NCI-H2107 treated with DMSO at 0.1 percent for 48 hours (cell line): ENCODE measurements around the gene CTBP2.
A peak's percentile ranks its signal among the peaks of the same experiment; 100 is the strongest.

Experiments used
- DNase-seq: peaks from one replicate; lab custom pipeline; 2025; ENCODE audit not compliant: unreplicated experiment; lab: John Stamatoyannopoulos, UW

The CTBP2 gene

GRCh38 chr10:125125951-125126735, 34.2 kb downstream of the CTBP2 start:
- no peak for DNase-seq

GRCh38 chr10:125124907-125125306, 35.5 kb downstream of the CTBP2 start:
- no peak for DNase-seq

- no peak for DNase-seq
These were observed 36.3 kb downstream of the CTBP2 start for GRCh38 chr10:125124115-125124487.

- DNase-seq = no peak
These were observed 36.8 kb downstream of the CTBP2 start for GRCh38 chr10:125123476-125124114.

DNA sequence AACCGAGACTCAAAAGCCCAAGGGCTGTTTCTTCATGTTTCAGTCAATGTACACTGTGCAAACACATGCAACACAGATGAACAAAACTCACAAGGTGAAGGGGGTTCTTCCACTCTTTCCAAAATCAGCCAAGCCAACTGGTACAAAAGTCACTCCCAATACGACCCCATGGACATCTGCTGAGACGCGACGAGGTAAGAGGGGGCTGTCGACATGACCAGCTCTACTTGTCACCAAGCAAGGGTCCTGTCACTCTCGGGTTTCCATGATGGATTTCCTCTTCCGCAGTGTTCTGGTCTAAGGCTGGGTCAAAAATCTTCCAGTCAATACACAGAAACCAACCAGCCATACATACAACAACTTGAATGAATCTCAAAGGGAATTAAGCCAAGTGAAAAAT, 37.8 kb downstream of the CTBP2 start:
- DNase-seq = no peak

GRCh38 chr10:125121003-125121402, 39.4 kb downstream of the CTBP2 start:
- peak; percentile 17 for DNase-seq

- no peak for DNase-seq
These were observed 40.2 kb downstream of the CTBP2 start for GRCh38 chr10:125120053-125120710.

- no peak for DNase-seq
These were observed 41.7 kb downstream of the CTBP2 start for GRCh38 chr10:125118701-125119100.

DNA sequence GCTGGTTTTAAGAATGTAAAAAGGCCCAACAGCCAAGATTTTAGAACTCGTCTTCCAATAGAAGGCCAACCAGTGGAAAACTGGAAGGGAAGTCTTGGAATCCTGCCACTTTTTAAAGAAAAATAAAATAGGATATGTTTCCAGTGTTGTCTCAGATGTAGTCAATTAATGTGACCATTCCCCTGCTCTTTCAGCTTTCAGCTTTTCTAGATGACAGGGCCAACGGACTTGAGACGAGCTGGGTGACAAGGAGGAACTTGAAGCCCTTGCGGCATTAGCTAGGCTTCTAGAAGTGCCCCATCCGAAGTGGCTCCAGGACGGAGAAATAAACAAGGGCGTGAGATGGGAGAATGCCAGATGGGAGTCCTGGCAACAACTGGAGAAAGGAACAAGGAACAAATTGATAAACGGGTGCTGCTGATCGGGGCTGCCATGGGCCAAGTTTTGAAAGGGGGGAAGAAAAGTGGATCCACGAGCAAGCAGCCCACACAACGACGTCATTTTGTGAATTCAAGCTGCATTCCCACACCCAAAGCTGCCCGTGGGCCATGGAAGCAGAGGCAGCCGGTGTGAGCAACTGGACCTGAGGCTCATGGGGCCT, 42.3 kb downstream of the CTBP2 start:
- no peak for DNase-seq

GRCh38 chr10:125116652-125117310, 43.6 kb downstream of the CTBP2 start:
- no peak for DNase-seq

DNA sequence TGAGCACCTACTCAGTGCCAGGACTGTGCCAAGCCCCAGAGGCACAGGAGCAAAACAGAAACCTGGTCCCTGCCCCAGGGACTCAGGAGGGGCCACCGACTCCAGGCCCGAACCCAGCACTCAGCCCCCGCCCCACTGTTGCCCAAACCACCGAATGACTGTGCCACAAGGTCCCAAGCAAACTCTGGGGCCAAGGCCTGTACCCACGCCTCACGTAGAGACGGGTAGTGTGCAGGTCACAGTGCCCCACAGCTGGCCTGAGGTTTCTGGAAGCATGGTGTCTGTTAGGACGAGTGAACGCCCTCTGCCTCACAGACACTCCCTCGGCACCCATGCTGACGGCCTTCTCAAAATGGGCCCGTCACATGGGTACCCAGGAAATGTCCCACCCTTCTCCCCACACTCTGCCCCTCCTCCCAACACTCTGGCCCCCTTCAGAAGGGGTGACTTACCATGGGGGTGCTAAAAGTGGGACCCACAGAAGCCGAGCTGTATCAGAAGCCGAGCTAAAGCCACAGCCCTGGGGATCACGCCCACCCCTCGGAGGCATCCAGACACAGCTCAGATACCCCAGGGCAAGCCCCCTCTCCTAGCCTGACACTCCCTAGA, 44.2 kb downstream of the CTBP2 start:
- no peak for DNase-seq

DNA sequence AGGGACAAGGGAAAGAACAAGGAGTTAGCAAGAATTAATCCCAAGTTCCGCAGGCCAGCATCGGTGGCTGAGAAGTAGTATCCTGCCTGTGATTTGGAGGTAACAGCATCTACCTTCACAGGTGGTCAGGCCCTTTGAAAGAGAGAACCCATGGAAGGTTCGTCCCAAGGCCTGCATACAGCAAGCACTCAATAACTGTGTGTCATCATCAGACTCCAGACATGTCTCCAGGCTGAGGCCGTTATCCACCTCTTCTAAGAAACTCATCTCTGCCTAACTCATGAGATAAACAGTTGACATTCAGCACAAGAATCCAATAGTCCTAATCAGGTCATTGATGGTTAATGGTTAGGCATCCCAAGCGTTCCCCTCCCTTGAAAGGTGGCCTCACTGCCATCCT, 45.0 kb downstream of the CTBP2 start:
- DNase-seq = no peak

DNA sequence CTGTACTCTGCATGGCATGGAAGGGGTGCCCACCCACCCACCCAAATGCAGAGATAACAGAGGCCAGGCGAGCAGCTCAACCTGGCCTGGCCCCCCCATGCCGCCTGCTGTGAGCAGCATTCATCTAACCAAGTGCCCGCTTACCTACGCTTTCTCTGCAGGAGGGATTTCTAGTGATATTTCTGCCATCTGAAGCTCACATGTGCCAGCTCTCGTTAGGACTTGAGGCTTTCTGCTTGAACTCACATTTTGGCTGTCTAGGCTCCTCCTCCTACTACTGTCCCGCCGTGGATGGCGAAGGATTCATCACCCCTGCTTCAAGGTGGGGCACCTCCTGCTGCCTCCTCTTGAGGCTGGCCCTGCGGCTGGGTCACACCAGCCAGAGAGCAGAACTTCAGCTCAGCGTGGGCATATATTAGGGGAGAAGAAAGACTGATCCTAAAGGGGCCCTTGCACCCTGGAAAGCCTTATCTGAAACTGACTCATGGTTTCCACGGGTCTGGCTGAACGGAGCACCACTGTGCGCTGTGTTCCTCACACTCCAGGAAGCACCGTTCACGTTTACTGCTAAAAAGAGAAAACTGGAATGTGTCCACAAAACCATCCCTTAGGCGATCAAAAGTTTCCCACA, 45.5 kb downstream of the CTBP2 start:
- DNase-seq = no peak

- no peak for DNase-seq
These were observed 46.5 kb downstream of the CTBP2 start for GRCh38 chr10:125113691-125114371.

GRCh38 chr10:125112697-125113494, 47.5 kb downstream of the CTBP2 start:
- DNase-seq = no peak

DNA sequence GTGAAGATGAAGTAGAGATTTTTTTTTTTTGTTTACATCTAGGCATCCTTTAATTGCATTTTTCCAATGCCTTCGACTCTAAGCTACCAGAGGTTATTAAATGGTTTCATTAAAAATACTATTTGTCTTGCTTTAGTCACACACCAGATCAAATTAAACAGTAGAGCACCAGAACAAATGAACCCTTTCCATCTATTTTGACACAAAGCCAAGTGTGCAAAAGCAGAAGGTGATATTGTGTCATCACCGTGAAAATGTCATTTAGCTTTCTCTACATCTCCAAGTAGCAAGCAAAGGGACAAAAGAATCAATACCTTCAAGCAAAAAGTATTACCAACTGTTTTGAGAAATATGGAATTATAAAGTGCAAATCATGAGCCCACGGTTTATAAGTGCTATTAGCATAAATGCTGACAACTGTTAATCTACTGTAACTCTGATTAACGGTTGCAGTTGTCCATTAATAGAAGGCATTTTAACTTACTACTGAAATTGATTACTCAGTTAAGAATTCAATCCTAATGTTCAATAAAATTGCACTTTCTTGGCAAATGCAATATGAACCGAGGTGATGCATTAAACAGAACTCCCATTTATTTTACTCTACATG, 49.1 kb downstream of the CTBP2 start:
- DNase-seq = no peak

DNA sequence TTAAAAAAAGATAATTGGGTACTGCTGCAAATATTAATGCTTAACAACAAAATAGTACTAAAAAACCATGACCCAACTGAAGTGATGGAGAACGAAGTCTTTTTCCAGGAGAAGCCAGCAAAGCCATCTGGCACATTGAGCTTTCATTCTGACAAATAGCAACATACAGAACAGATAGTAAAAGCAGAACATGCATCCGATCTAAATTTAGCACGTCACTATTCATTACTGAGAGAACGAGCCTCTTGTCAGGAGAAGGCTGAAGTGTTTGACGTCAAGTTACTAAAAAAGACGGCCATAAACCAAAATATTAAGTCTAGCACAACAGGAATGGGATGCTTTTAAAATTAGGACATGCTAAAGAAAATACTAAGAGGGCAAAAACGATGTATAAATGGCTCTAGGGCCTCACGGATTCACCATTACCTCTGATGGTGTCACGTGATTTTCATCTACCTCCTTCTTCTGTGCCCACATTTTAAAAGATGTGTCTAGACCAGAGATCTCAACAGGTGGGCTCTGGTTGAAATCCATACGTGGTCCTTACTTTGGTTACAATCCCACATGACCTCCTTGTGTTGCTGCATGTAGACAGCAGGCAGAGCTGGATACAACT, 52.3 kb downstream of the CTBP2 start:
- DNase-seq = no peak
